ENCODE measurements around the gene IGSF8.

The IGSF8 gene

DNA sequence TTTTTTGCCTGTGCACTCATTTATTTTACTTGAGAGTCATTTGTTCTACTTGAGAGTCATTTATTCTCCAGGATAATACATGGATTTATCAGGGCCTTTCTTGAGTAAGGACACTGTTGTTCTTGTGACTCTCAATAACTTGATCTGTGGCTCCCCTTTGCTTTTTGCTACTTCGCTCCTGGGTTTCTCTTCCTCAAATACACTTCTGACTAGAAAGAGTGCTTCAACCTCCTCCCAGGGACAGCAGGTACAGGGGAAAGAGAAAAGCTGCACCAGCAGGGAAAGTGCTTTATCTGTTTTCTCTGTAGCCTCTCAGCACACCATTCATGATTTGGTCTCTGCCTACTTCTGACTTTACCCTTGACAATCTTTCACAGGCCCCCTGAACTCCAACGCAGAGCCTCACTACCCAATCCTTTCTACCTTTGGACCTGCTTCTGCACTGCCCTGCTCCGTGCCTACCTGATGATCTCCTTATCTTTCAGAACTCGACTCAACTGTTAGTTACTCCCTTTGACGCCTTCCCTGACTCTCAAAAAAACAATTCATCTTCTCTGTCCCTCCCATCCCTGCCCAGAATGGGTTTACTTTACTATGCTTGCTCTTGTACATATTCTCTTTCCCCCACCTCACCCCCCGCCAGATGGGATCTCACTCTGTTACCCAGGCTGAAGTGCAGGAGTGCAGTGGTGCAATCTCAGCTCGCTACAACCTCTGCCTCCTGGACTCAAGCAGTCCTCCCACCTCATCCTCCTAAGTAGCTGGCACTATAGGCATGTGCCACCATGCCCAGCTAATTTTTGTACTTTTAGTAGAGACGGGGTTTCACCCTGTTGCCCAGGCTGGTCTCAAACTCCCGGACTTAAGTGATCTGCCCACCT lies 51.1 kb downstream of the IGSF8 start:
- in situ Hi-C loops (cut with HindIII; ENCODE audit: low sequenced_read_pairs) = no loop called here

DNA sequence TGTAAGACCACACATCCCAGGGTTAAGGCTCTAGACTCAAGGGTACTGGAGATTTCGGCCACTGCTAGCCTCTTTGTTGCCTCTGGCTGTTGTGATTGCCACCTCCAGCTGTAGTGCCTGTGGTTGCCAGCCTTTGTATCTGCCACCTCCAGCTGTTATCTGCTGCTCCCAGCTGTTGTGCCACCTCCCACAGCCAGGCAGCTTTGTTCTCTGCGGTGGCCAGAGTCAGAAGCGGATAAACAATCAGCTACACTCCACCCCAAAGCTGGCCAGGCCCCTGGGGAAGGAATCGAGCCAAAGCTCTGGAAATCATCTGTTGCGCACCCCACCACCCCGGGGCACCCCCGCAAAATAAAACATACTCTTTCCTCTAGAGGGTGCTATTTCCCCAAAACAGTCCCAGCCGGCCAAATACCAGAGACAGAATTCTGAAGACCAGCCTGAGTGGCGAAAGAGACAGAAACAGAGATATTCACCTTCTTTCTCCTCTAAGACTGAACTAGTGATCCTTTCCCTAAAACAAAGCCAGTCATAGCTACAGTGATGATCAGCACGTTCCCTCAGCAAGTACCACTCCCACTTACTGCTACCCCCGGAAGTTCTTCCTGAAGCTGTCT lies 51.8 kb downstream of the IGSF8 start:
- in situ Hi-C loops (cut with HindIII; ENCODE audit: low sequenced_read_pairs) = no loop called here

DNA sequence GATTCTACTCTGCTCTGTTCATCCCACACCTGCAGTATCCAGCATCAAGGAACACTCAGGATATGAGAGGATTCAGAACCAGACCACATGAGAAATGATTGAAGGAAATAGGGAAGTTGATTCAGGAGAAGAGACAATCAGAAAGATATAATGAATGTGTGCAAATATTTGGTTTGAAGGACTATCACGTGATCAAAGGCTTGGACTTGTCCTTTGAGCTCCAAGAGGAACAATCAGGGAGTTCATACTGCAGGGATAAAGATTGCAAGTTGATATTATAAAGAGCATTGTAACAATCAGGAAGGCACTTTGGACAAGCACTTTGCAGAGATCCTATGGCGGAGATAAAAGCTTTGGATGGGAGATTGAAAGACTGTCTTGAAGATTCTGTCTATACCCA lies 52.8 kb downstream of the IGSF8 start:
- in situ Hi-C loops (cut with HindIII; ENCODE audit: low sequenced_read_pairs) = no loop called here

DNA sequence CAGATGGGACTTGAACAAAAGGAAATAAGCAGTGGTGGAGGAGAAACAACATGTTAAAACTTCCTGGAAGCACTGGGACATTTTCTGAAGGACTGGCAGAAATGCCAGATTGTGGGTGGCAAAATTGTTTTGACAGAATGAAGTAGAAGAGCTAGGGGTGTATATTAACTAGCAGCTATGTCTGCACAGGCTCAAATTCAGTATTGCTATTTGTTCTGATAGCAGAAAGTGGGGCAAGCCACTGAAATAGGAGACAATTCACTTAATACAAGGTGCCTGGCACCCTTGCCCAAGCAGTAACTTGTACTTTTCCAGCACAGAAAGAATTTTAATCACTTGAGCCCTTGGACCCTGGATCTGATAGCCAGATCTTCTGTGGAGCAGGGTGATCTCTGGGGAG lies 54.9 kb downstream of the IGSF8 start:
- in situ Hi-C loops (cut with HindIII; ENCODE audit: low sequenced_read_pairs) = no loop called here
